Activated CD8-positive, alpha-beta T cell treated with anti-CD3 and anti-CD28 coated beads, Interleukin-2, amount 10 ng/mL, durations not matched to agents 7 days and 5 days (primary cell): ENCODE data around the gene RSRC2. TPM values are rescaled to one million over a fixed set of nuclear protein-coding genes. Genes with fewer than 3 reads are reported as not detected.

Source experiments
- ATAC-seq: fragments of 150-1000 bp; cut with Tn5 transposase; one replicate; pipeline ENCODE4 v1.10.0; 2021; ENCODE audit warnings: moderate library complexity
- CTCF ChIA-PET: fragments of 350-600 bp; sonication (Branson Sonifier 250); formaldehyde crosslinking; loops from one replicate; lab custom pipeline; 2021; ENCODE audit warnings: antibody characterized with exemption; lab: Charles Lee
- POLR2A ChIA-PET: fragments of 350-600 bp; sonication (Branson Sonifier 250); formaldehyde crosslinking; loops from one replicate; lab custom pipeline; 2021; ENCODE audit warnings: antibody characterized with exemption; lab: Charles Lee
- DNase-seq: peaks from one replicate; pipeline ENCODE4 v3.0.0-alpha.2; 2020
- H3K27ac Mint-ChIP-seq: one replicate; pipeline ENCODE4 v1.8.0; 2021; ENCODE audit warnings: mild to moderate bottlenecking, mixed read lengths
- H3K27me3 Mint-ChIP-seq: one replicate; pipeline ENCODE4 v1.8.0; 2021; ENCODE audit warnings: low read depth, mixed read lengths
- H3K36me3 Mint-ChIP-seq: one replicate; pipeline ENCODE4 v1.8.0; 2021; ENCODE audit warnings: low read depth, mixed read lengths
- H3K4me1 Mint-ChIP-seq: one replicate; pipeline ENCODE4 v1.8.0; 2021; ENCODE audit warnings: low read depth, mixed read lengths
- H3K4me3 Mint-ChIP-seq: one replicate; pipeline ENCODE4 v1.8.0; 2021; ENCODE audit warnings: mild to moderate bottlenecking, mixed read lengths
- H3K9me3 Mint-ChIP-seq: one replicate; pipeline ENCODE4 v1.8.0; 2022; ENCODE audit warnings: mixed read lengths; ENCODE audit not compliant: insufficient read depth
- total RNA-seq, 2 experiments: library from RNA; stranded (reverse); gene quantifications; one replicate each; pipeline ENCODE4 v1.2.3, GENCODE V29; 2021

Gene RSRC2
- total RNA-seq, 2 experiments from 2014 or later: 96.1 to 106 TPM

DNA sequence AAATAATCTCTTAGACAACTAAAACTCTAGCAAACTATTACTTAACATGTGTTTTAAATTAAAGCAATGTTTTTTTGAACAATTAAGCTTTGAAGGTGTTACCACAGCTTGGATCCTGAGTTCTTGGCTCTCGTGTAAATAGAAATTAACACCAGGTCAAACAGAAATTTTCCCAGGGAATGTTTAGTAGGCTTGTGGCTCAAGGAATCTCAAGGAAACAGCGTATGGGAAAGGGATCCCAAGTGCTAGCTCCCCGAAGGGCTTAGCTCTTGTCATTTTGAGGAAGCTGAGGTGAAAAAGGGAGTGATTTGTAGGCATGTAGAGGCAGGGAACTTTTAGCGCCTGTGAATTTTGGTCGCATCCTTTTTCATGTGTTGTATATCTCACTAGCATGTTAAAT is 11.8 kb upstream of the RSRC2 start:
- no peak for ATAC-seq
- CTCF ChIA-PET: interaction anchor here (1.0 to 1.3 kb wide), 2 partner anchors 13 to 19 kb away, joined by 3 read pairs; no protein-coding TSS in a partner anchor
- Mint-ChIP-seq H3K9me3 (no peaks in the 10 kb centered on the region), H3K4me3 (no peak overlapping the region), H3K4me1 (peaks cover 2% of the 10 kb centered on the region), H3K27me3 (no peaks in the 10 kb centered on the region), H3K36me3 (peaks cover 41% of the 10 kb centered on the region), H3K27ac (no peak overlapping the region)
- no peak for DNase-seq
- POLR2A ChIA-PET: interaction anchor here (2.4 kb wide), 1 partner anchor 11 kb away, joined by 9 read pairs; the partner anchor contains the start of genes KNTC1 and RSRC2

DNA sequence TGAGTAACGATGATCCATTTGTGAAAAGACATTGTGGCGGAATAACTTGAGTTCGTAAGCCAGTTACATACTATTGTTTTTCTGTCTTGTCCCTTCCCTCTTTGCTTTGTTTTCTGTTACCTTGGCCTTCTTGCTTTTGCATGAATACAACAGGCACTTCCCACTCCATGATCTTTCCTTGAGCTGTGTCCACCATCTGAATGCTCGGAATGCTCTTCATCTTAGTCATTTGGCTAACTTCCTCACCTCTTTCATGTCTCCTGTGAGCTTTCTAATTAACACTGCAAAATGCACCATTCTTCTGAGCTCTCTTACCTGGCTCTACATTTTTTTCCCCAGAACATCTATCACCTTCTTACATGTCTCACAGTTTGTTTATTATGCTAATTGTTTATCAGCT is 10.3 kb upstream of the RSRC2 start:
- H3K9me3 Mint-ChIP-seq: no peaks in the 10 kb centered on the region
- H3K27me3 Mint-ChIP-seq: no peaks in the 10 kb centered on the region
- H3K36me3 Mint-ChIP-seq: peaks cover 40% of the 10 kb centered on the region
- peaks cover 4% of the 10 kb centered on the region for H3K4me1 Mint-ChIP-seq
- H3K4me3 Mint-ChIP-seq: no peak overlapping the region
- ATAC-seq: no peak
- CTCF ChIA-PET: interaction anchor here (0.6 to 1.0 kb wide), 2 partner anchors 30 to 32 kb away, joined by 3 read pairs; no protein-coding TSS in a partner anchor
- no peak for DNase-seq
- no peak overlapping the region for H3K27ac Mint-ChIP-seq
- POLR2A ChIA-PET: interaction anchor here (1.1 to 1.4 kb wide), 2 partner anchors 9 to 10 kb away, joined by 3 to 8 read pairs; partner anchors contain the start of genes KNTC1 and RSRC2

DNA sequence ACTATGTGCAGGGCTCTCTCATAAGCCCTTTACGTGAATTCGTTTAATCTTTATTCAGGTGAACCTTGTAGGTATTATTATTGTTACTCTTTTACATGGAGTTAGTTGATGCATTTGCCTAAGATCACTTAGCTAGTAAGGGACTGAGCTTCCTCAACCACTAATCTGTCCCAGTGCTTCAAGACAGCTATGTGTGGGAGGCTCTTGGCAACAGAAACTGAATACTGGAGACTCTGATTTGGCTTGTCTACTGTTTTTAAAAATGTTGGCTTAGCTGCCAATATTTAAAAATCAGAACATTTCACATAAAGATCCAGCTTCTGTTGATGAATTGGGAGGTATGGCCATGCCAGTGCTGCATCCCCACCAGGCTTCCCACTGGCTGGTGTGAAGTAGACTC is 7.1 kb upstream of the RSRC2 start:
- Mint-ChIP-seq H3K27ac (no peak overlapping the region), H3K36me3 (peaks cover 47% of the 10 kb centered on the region), H3K9me3 (no peaks in the 10 kb centered on the region), H3K27me3 (no peaks in the 10 kb centered on the region), H3K4me3 (no peak overlapping the region), H3K4me1 (peaks cover 18% of the 10 kb centered on the region)
- DNase-seq (no peak), ATAC-seq (no peak)
- CTCF ChIA-PET: no interaction called here
- POLR2A ChIA-PET: interaction anchor here (0.8 kb wide), 2 partner anchors 14 to 76 kb away, joined by 3 read pairs; no protein-coding TSS in a partner anchor

DNA sequence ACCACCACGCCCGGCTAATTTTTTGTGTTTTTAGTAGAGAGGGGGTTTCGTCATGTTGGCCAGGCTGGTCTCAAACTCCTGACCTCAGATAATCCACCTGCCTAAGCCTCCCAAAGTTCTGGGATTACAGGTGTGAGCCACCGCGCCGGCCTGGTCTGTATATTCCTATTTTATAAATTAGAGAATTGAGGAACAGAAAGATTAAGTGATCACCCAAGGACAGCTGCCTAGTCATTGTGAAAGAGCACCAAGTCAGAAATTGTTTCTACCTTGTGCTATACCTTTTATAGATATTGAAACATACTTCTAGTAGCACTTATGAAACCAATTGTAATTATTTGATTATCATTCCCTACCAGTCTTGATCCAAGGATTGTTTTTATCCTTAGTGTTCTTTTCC is 2.3 kb upstream of the RSRC2 start:
- peaks cover 48% of the 10 kb centered on the region for H3K36me3 Mint-ChIP-seq
- CTCF ChIA-PET: no interaction called here
- DNase-seq: no peak

DNA sequence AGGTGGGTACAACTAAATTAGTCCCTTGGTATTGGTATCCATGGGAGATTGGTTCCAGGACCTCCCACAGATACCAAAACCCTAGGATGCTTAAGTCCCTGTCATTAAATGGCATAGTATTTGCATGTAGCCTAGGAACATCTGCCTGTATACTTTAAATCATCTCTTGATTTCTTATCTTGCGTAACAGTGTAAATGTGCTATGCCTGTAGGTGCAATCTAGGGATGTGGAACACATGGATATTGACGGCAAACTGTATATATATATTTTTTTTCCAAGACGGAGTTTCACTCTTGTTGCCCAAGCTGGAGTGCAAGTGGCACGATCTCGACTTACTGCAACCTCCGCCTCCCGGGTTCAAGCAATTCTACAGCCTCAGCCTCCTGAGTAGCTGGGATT is 1.8 kb upstream of the RSRC2 start:
- POLR2A ChIA-PET: interaction anchor here (0.6 to 7.8 kb wide), 4 partner anchors 9 to 224 kb away, joined by 3 to 187 read pairs (median 5); partner anchors contain the start of genes DENR and ZCCHC8
- Mint-ChIP-seq H3K27me3 (no peaks in the 10 kb centered on the region), H3K4me1 (peaks cover 27% of the 10 kb centered on the region), H3K4me3 (peak overlapping the region; percentile 5), H3K27ac (no peak overlapping the region), H3K9me3 (no peaks in the 10 kb centered on the region), H3K36me3 (peaks cover 51% of the 10 kb centered on the region)
- CTCF ChIA-PET: interaction anchor here (1.7 to 3.2 kb wide), 2 partner anchors 28 to 129 kb away, joined by 6 to 14 read pairs; partner anchors contain the start of gene ZCCHC8
- ATAC-seq (no peak), DNase-seq (no peak)

More for the DNA sequence above, 2.3 kb upstream of the RSRC2 start:
- Mint-ChIP-seq H3K27ac (no peak overlapping the region), H3K4me1 (peaks cover 23% of the 10 kb centered on the region), H3K4me3 (peak overlapping the region; percentile 5), H3K27me3 (no peaks in the 10 kb centered on the region), H3K9me3 (no peaks in the 10 kb centered on the region)
- POLR2A ChIA-PET: interaction anchor here (0.6 to 7.8 kb wide), 2 partner anchors 13 to 29 kb away, joined by 3 to 187 read pairs; partner anchors contain the start of gene ZCCHC8
- ATAC-seq: no peak

DNA sequence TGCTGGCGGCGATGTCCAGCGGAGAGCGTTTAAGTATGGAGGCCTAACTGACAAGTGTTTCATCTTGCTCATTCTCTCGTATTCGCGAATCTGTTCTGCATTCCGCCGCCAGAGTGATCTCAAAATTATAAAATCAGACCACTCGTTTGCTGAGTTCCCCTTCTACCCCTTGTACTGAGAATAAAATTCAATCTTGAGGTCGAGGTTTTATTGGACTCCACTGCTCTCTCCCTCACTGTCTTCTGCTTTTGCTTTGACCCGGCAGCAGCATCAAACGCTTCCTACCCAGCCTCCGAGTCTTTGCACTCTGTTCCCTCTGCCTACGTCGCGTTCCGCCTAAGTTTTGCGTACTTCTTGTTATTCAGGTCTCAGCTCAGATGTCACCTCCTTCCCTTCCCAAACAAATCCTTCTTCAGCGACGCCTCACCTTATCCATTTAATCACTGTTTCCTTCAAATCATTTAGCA is 775 bp upstream of the RSRC2 start:
- Mint-ChIP-seq H3K4me1 (peaks cover 33% of the 10 kb centered on the region), H3K27ac (no peak overlapping the region), H3K9me3 (no peaks in the 10 kb centered on the region), H3K27me3 (no peaks in the 10 kb centered on the region), H3K36me3 (peaks cover 53% of the 10 kb centered on the region), H3K4me3 (no peak overlapping the region)
- ChIA-PET POLR2A (interaction anchor here (0.6 to 7.8 kb wide), 21 partner anchors 10 to 1521 kb away, joined by 3 to 187 read pairs (median 7); partner anchors contain the start of genes DENR, DIABLO, MPHOSPH9 and MTRFR), CTCF (interaction anchor here (1.7 to 3.2 kb wide), 2 partner anchors 27 to 128 kb away, joined by 6 to 14 read pairs; partner anchors contain the start of gene ZCCHC8)
- ATAC-seq (peak; percentile 5), DNase-seq (peak; percentile 54)

DNA sequence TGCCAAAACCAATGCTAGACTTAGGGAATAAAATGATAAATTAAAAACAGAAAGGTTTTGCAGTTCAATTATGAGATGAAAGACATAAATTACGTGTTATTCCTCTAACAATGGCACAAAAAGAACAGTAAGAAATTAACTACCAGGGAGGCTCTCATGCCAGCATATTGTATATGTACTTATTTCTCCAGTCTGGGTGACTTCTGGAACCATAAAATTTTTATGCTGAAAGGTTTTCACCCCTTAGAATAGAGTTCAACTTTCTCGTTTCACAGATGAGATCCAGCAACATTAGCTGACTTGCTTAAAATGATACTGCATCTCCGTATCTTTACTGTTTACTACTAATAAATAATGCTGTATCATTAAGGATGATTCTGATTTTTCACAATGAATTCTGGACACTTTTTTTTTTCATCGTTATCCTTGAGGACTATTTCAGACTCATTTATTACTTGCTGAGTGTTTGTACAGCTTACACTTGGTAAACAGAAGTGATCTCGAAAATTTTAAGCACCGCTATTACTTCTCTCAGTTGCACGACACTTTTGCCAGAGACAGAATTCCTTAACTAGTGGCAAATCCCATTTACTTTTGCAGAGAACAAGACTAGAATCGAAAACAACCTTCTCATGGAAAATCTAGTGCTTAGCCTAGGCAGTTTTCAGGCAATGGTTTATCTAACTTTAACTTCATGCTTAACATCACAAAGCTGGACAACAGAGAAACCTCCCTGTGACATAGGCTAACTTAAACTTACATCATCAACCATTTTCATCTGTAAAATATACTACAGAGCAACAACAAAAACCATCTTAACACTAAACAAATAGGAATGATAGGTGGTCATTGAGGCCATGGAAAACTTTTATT is 2.7 kb downstream of the RSRC2 start:
- H3K27me3 Mint-ChIP-seq: no peaks in the 10 kb centered on the region
- no peaks in the 10 kb centered on the region for H3K9me3 Mint-ChIP-seq
- H3K4me1 Mint-ChIP-seq: peaks cover 42% of the 10 kb centered on the region
- peak overlapping the region; percentile 62 for H3K27ac Mint-ChIP-seq
- ATAC-seq: no peak
- ChIA-PET CTCF (interaction anchor here (1.8 kb wide), 1 partner anchor 23 kb away, joined by 8 read pairs; the partner anchor contains the start of gene ZCCHC8), POLR2A (interaction anchor here (0.9 to 7.8 kb wide), 4 partner anchors 13 to 708 kb away, joined by 3 to 187 read pairs (median 4); partner anchors contain the start of gene ZCCHC8)
- peak overlapping the region; percentile 95 for H3K4me3 Mint-ChIP-seq
- DNase-seq: no peak
- peaks cover 62% of the 10 kb centered on the region for H3K36me3 Mint-ChIP-seq

DNA sequence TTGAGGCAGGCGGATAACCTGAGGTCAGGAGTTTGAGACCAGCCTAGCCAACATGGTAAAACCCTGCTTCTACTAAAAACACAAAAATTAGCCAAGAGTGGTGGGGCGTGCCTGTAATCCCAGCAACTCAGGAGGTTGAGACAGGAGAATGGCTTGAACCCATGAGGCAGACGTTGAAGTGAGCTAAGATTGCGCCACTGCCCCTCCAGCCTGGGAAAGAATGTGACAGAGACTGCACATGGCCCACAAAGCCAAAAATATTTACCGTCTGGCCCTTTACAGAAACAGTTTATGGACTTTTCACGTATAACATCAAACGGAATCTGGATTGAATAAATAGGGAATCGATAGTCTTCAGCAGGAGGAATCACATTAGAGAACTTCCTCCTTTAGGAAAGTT is 3.5 kb downstream of the RSRC2 start:
- Mint-ChIP-seq H3K27ac (peak overlapping the region; percentile 16), H3K4me3 (peak overlapping the region; percentile 95), H3K4me1 (peaks cover 48% of the 10 kb centered on the region), H3K36me3 (peaks cover 67% of the 10 kb centered on the region), H3K27me3 (no peaks in the 10 kb centered on the region), H3K9me3 (no peaks in the 10 kb centered on the region)
- ChIA-PET POLR2A (interaction anchor here (1.2 to 7.8 kb wide), 2 partner anchors 23 to 675 kb away, joined by 3 to 187 read pairs; partner anchors contain the start of gene ZCCHC8), CTCF (interaction anchor here (1.2 to 1.8 kb wide), 3 partner anchors 20 to 124 kb away, joined by 3 read pairs; no protein-coding TSS in a partner anchor)
- ATAC-seq (no peak), DNase-seq (no peak)

DNA sequence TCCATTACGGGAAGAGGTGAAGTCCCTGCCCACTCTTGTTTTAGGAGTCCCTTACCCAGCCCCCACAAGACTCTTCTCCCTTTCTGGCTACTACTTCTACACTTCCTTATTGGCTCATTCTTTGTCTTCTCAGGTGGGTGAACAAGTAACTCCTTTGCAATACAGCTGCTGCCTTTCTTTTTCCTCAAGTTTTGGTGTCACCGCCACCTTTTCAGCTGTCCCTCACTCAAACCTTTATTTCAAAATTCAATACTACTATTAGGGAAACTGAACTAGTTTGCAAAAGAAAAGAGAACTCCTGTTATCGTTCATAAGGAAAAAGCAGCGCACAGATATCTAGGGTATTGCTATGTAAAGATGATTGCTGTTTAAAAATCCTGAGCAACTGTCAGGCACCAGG is 6.1 kb downstream of the RSRC2 start:
- Mint-ChIP-seq H3K36me3 (peaks cover 87% of the 10 kb centered on the region), H3K4me3 (no peak overlapping the region), H3K4me1 (peaks cover 55% of the 10 kb centered on the region), H3K27ac (no peak overlapping the region), H3K9me3 (no peaks in the 10 kb centered on the region), H3K27me3 (no peaks in the 10 kb centered on the region)
- POLR2A ChIA-PET: interaction anchor here (0.6 to 3.2 kb wide), 4 partner anchors 13 to 19 kb away, joined by 3 to 15 read pairs (median 4); partner anchors contain the start of gene ZCCHC8
- CTCF ChIA-PET: interaction anchor here (0.7 to 2.0 kb wide), 4 partner anchors 19 to 232 kb away, joined by 3 to 7 read pairs (median 4); partner anchors contain the start of genes DENR and ZCCHC8
- ATAC-seq (no peak), DNase-seq (no peak)

DNA sequence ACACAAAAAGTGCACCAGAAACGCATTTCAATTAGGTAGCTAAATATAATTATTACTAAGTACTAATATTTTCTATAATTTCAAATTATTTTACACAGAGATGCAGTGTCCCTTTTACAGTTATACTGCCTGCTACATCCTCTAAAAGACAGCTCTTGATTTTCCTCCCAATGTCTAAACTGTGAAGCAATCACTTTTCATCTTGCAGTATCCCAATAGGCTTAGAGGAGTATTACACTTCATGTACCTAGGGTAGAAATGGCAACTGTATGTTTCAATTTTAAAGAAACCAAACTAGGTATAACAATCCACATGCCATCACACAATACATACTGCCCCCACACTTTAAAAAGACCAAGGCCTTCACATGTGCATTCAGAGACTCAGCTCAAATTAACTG is 7.3 kb downstream of the RSRC2 start:
- no peak for DNase-seq
- H3K9me3 Mint-ChIP-seq: no peaks in the 10 kb centered on the region
- ATAC-seq: no peak
- H3K27me3 Mint-ChIP-seq: no peaks in the 10 kb centered on the region
- POLR2A ChIA-PET: interaction anchor here (1.0 to 3.2 kb wide), 3 partner anchors 14 to 18 kb away, joined by 3 to 15 read pairs (median 3); partner anchors contain the start of gene ZCCHC8
- H3K4me3 Mint-ChIP-seq: no peak overlapping the region
- H3K36me3 Mint-ChIP-seq: peaks cover 88% of the 10 kb centered on the region
- peak overlapping the region; percentile 54 for H3K27ac Mint-ChIP-seq
- H3K4me1 Mint-ChIP-seq: peaks cover 52% of the 10 kb centered on the region
- CTCF ChIA-PET: interaction anchor here (1.5 to 2.0 kb wide), 3 partner anchors 18 to 234 kb away, joined by 4 to 7 read pairs (median 5); partner anchors contain the start of genes DENR and ZCCHC8

DNA sequence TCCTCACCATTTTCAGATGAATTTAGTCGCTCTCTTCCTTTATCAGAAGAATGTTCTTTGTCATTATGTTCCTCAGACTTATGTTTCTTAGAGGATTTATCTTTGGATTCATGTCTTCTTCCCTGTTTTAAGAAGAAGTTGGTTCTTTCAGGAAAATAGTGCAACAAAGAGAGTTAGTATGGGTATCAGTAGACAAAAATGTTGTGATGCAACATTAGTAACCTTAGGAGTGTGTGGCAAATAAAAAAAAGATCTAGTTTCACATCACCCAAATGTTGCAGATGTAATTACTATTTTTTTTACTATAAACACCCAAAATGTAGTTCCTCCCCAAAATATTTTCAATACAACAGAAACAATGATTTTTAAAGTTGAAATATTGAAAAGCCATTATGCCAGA is 7.8 kb downstream of the RSRC2 start:
- Mint-ChIP-seq H3K4me3 (no peak overlapping the region), H3K27ac (peak overlapping the region; percentile 43), H3K27me3 (no peaks in the 10 kb centered on the region), H3K9me3 (no peaks in the 10 kb centered on the region), H3K36me3 (peaks cover 86% of the 10 kb centered on the region), H3K4me1 (peaks cover 47% of the 10 kb centered on the region)
- no peak for ATAC-seq
- ChIA-PET CTCF (interaction anchor here (1.8 to 2.0 kb wide), 2 partner anchors 18 to 119 kb away, joined by 5 to 7 read pairs; partner anchors contain the start of gene ZCCHC8), POLR2A (interaction anchor here (3.2 kb wide), 1 partner anchor 18 kb away, joined by 15 read pairs; the partner anchor contains the start of gene ZCCHC8)
- no peak for DNase-seq
